ENCODE measurements around the gene ANXA6.
"Not testable (repeated sequence)": the region's sequence is repeated elsewhere in the genome, so short reads cannot be mapped to it uniquely, and the experiment has no call there.

ANXA6 gene

DNA sequence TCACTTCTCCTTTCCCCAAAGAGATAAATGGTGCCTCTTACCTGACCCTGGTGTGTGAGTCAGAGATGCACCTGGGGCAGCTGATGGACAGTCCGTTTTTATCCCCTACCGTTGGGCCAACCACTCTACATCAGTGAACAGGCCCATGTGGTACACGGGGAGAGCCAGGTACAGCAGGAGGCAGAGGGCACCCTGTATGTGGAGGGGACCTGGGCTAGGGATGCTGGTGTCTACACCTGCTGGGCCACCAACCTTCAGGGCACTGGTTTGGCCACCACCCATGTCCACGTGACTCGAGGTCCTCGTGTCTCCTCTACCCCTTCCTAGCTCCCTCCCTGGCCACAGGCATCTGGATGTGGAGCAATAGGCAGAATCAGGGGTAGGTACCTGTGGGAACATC lies 22.7 kb upstream of the ANXA6 start:
- no peak overlapping the region for H3K4me3 ChIP-seq (ENCODE audit: low read length)
- DNase-seq (ENCODE audit: low read depth) = no peak
- TF ChIP-seq, protein P1, sequence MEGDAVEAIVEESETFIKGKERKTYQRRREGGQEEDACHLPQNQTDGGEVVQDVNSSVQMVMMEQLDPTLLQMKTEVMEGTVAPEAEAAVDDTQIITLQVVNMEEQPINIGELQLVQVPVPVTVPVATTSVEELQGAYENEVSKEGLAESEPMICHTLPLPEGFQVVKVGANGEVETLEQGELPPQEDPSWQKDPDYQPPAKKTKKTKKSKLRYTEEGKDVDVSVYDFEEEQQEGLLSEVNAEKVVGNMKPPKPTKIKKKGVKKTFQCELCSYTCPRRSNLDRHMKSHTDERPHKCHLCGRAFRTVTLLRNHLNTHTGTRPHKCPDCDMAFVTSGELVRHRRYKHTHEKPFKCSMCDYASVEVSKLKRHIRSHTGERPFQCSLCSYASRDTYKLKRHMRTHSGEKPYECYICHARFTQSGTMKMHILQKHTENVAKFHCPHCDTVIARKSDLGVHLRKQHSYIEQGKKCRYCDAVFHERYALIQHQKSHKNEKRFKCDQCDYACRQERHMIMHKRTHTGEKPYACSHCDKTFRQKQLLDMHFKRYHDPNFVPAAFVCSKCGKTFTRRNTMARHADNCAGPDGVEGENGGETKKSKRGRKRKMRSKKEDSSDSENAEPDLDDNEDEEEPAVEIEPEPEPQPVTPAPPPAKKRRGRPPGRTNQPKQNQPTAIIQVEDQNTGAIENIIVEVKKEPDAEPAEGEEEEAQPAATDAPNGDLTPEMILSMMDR (conservative IDR thresholded peaks at IDR 0.05; ENCODE audit: low read length) = no peak

DNA sequence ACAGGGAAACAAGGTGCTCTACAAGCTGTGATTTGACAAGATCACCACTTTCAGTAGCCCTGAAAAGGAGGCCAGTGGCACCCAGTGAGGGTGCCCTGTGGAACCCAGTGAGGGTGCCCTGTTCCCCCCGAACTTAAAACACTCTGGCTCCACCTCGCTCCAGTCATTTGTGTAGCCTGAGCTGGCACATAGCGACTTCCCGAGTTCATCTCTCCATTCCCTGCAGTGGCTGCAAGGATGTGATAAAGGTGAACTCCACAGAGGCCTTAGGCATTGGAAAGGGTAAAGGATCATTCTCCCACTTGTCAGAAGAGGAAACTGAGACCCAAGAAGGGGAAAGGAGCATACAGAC lies 21.9 kb upstream of the ANXA6 start:
- H3K4me3 ChIP-seq (ENCODE audit: low read length) = no peak overlapping the region
- TF ChIP-seq, protein P1 (conservative IDR thresholded peaks at IDR 0.05; ENCODE audit: low read length) = no peak
- DNase-seq (ENCODE audit: low read depth) = no peak

DNA sequence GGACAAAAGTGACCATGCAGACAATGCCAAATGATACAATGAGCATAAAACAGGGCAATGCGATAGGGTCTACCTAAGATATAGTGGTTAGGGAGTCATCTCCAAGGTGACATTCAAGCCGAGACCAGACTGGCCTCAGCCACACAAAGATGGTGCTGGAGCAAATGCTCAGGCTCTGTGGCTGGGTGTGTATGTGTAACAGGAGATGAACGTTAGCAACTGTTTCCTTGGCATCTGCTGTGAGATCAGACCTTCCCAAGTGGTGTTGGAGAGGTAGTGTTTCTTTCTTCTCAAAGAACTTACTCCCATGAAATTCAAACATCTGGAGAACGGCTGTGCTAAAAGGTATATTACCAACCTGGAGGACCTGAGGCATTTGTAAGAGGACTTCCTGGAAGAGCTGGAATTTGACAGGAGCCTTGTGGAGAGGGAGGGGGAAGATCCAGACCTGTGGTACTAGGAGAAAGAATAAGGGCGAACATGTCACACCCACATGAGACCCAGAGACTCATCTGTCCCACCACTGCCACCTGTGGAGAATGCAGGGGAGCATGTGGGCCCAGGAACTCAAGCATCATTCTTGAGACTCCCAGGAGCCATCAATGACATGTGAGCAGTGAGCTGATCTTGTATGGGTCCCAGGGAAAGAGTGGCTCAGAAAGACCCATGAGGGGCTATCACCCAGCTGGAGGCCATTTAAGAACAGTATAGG lies 21.4 kb upstream of the ANXA6 start:
- no peak for DNase-seq (ENCODE audit: low read depth)
- H3K4me3 ChIP-seq (ENCODE audit: low read length) = no peak overlapping the region
- TF ChIP-seq, protein P1 (conservative IDR thresholded peaks at IDR 0.05; ENCODE audit: low read length) = no peak

DNA sequence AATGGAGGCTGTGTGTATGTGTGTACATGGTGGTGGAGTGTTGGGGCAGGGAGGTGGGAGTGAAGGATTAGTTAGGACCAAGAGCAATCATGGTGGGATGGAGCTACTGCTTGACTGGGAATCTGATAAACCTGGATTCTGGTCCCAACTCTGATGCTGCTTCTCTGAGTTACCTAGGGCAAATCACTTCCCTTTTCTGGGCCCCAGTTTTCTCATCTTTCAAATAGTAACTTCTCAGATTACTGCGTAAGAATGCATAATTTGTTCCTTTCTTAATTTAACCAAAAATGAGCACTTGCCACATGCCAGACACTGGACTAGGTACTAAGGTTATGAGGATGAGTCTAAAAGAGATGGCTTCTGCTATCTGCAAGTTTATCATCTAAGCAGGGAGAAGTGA lies 20.8 kb upstream of the ANXA6 start:
- no peak for DNase-seq (ENCODE audit: low read depth)
- TF ChIP-seq, protein P1 (conservative IDR thresholded peaks at IDR 0.05; ENCODE audit: low read length) = no peak
- H3K4me3 ChIP-seq (ENCODE audit: low read length) = no peak overlapping the region

DNA sequence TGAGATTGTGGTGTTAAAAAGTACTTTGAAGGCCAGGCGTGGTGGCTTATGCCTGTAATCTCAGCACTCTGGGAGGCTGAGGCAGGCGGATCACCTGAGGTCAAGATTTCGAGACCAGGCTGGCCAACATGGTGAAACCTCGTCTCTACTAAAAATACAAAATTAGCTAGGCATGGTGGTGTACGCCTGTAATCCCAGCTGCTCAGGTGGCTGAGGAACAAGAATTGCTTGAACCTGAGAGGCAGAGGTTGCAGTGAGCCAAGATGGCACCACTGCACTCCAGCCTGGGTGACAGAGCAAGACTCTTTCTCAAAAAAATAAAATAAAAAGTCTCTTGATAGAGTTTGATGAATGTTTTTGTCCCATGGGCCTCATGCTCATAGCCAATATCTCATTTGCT lies 18.7 kb upstream of the ANXA6 start:
- H3K4me3 ChIP-seq (ENCODE audit: low read length); DNase-seq (ENCODE audit: low read depth): not testable (repeated sequence)

DNA sequence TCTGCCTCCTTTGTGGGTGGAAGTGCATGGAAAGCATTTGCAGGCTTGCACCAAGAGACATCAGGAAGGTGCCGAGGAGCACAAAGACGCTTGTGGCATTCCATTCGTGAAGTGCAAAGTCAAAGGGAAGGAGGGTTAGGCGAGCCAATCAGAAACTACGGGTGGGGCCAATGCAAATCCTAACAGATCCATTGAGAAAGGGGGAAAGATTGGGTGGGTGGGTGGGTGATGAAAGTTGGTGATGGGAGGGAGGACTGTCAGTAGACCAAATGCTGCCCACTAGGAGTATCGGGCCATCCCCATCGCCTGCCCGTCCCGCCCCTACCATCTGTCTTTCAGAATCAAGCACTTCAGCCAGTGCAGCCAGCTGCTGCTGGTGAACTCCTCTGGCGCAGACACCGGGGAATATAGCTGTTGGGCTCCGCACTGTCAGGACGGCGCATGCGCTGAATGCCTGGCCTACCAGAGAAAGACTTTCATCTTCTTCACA lies 17.1 kb upstream of the ANXA6 start:
- H3K4me3 ChIP-seq (ENCODE audit: low read length) = peak overlapping the region; percentile 30; the same call in 1 of the 2 replicates
- TF ChIP-seq, protein P1 (conservative IDR thresholded peaks at IDR 0.05; ENCODE audit: low read length) = no peak
- peak; percentile 25 for DNase-seq (ENCODE audit: low read depth)

DNA sequence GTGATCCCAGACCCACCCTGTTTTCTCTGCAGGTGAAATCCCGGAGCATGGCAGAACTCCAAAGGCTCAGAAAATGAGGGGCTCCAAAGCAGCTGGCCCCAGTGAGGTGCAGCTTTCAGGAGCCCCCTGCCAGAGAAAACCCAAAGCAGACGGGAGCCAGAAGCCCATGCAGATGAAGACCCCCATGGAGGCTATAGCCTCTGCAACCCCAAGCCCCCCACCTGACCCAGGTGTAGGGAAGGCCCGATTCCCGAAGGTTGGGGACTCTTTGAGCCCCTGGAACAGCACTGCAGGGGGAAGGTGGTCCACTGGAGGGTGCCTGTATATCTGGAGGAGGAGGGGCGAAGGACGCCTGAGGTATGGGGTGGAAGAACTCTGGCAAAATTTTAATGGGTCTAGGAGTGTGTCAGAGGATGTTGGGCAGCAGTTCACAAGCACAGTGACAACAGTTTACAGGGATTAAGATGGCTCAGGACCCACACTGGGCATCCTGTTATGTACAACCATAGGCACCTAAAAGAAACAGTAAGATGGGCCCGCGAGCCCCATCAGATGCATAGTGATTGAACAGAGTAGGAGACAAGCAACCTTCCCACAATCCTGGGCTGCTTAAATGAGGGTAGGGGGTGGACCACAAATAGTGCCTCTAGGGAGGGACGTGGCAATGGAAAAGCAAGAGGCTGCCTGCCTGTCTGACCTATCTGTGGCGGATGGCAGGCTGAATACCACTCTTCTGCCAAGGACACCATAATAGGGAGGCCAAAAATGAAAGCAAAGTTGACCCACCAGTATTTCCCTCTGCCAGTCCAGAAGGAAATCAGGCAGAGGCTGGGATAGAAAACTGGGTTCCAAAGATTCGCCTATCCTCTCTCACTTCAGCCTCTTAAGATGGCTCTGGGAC lies 16.4 kb upstream of the ANXA6 start:
- peak overlapping the region; percentile 30; the same call in 1 of the 2 replicates for H3K4me3 ChIP-seq (ENCODE audit: low read length)
- DNase-seq (ENCODE audit: low read depth) = no peak
- TF ChIP-seq, protein P1 (conservative IDR thresholded peaks at IDR 0.05; ENCODE audit: low read length) = no peak
